ENCODE data around the gene PM20D1. TPM values are rescaled to one million over a fixed set of nuclear protein-coding genes. Genes with fewer than 3 reads are reported as not detected.

PM20D1 gene
- total and polyA plus RNA-seq, 10 donors = 0.28 to 2.9 (median 1.4) TPM; not detected in 1

DNA sequence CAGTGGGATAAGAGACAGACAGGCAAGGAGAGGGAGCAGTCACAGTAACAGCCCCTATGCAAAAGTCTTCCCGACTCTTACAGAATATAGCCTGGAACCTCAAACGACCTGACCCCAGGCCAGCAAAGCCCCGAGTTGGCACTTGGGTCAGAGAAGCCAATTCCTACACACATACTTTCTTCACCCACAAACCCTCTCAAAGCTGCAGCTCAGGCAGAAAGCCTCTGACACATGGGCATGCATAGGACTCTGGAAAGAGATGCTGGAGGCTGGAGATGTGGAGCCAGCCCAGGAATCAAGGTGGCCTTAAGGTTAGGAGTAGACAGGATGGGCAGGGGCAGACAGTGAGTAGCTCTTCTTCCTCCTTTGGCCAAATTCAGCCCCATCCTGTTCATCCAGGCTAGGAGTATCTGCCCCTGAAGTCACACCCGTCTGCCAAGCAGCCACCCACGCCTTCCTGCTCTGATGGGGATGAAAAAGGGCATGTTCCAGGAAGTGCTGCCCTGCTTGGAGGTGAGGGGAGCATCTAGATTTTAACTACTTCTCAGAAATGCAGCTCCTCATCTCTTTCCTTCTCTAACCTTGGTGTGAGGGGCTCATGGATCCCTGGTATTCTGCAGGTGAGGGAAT is 44.7 kb downstream of the PM20D1 start:
- Histone ChIP-seq H3K27ac (no peak overlapping the region), H3K4me1 (peaks cover 19 to 62% (median 42%) of the 10 kb centered on the region in 6 donors)
- 51 to 68% (median 57%) methylated on average over 5 of the region's 5 CpGs for WGBS, 5 donors

GRCh38 chr1:205804605-205805004 is 45.3 kb downstream of the PM20D1 start:
- TF ChIP-seq, protein P1, sequence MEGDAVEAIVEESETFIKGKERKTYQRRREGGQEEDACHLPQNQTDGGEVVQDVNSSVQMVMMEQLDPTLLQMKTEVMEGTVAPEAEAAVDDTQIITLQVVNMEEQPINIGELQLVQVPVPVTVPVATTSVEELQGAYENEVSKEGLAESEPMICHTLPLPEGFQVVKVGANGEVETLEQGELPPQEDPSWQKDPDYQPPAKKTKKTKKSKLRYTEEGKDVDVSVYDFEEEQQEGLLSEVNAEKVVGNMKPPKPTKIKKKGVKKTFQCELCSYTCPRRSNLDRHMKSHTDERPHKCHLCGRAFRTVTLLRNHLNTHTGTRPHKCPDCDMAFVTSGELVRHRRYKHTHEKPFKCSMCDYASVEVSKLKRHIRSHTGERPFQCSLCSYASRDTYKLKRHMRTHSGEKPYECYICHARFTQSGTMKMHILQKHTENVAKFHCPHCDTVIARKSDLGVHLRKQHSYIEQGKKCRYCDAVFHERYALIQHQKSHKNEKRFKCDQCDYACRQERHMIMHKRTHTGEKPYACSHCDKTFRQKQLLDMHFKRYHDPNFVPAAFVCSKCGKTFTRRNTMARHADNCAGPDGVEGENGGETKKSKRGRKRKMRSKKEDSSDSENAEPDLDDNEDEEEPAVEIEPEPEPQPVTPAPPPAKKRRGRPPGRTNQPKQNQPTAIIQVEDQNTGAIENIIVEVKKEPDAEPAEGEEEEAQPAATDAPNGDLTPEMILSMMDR (IDR thresholded peaks at IDR 0.05 in 8 of 11, conservative IDR thresholded peaks at IDR 0.05 in 3 of 11) = no peak
- TF ChIP-seq POLR2A (IDR thresholded peaks at IDR 0.05) (no peak), POLR2AphosphoS5 (IDR thresholded peaks at IDR 0.05) (no peak)
- intact Hi-C loops (cut with DNase I; ENCODE audit: low total_unique reads) = no loop called here
- WGBS, 5 donors = 93 to 100% (median 97%) methylated on average over 2 of the region's 2 CpGs

More for the DNA sequence above, 44.7 kb downstream of the PM20D1 start:
- intact Hi-C loops (cut with DNase I; ENCODE audit: low total_unique reads) = no loop called here
- no peaks in the 10 kb centered on the region for H3K9me3 ChIP-seq
- no peak for DNase-seq
- H3K27me3 ChIP-seq (replicated peaks in 1 of 7) = no peaks in the 10 kb centered on the region
- no peak for TF ChIP-seq POLR2A (IDR thresholded peaks at IDR 0.05)
- peak in 1 of 3 donors; percentile 17 for TF ChIP-seq POLR2AphosphoS5 (IDR thresholded peaks at IDR 0.05)
- H3K36me3 ChIP-seq = peaks cover 0 to 26% (median 9%) of the 10 kb centered on the region in 6 donors
- H3K4me3 ChIP-seq = no peak overlapping the region

GRCh38 chr1:205803986-205804385 is 45.9 kb downstream of the PM20D1 start:
- Histone ChIP-seq H3K27me3 (replicated peaks in 1 of 7) (no peaks in the 10 kb centered on the region), H3K4me3 (no peak overlapping the region), H3K36me3 (peaks cover 0 to 27% (median 13%) of the 10 kb centered on the region in 6 donors), H3K9me3 (no peaks in the 10 kb centered on the region), H3K4me1 (peaks cover 8 to 50% (median 30%) of the 10 kb centered on the region in 6 donors), H3K27ac (no peak overlapping the region)
- intact Hi-C loops (cut with DNase I; ENCODE audit: low total_unique reads) = no loop called here
- TF ChIP-seq POLR2AphosphoS5 (IDR thresholded peaks at IDR 0.05) = no peak
- no peak for TF ChIP-seq POLR2A (IDR thresholded peaks at IDR 0.05)
- TF ChIP-seq, protein P1 (IDR thresholded peaks at IDR 0.05 in 8 of 11, conservative IDR thresholded peaks at IDR 0.05 in 3 of 11) = no peak
- no peak for DNase-seq
- 66 to 92% (median 72%) methylated on average over 4 of the region's 4 CpGs for WGBS, 5 donors

More at GRCh38 chr1:205804605-205805004, 45.3 kb downstream of the PM20D1 start:
- no peaks in the 10 kb centered on the region for H3K27me3 ChIP-seq (replicated peaks in 1 of 7)
- H3K4me1 ChIP-seq = peaks cover 13 to 56% (median 36%) of the 10 kb centered on the region in 6 donors
- H3K9me3 ChIP-seq = no peaks in the 10 kb centered on the region
- DNase-seq = no peak
- H3K4me3 ChIP-seq = no peak overlapping the region
- H3K27ac ChIP-seq = no peak overlapping the region
- H3K36me3 ChIP-seq = peaks cover 0 to 26% (median 9%) of the 10 kb centered on the region in 6 donors

DNA sequence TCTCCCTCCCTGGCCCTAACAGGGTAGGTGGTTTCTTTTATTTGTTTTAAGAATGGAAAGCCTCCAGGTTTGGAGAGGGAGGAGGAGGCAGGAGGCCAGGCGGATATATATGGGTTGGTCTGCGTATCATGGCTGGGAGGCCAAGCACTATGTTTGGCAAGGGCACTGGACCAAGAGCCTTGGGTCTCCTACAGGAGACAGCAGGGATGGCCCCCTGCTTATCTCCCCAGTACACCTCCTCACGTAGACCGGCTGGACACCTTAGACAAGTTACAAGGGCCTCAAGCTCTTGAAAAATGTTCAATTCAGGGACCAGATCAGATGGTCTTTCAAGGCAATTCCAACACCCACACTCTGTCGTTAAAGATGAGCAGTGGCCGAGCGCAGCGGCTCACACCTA is 47.9 kb downstream of the PM20D1 start:
- H3K4me1 ChIP-seq = peaks cover 8 to 33% (median 22%) of the 10 kb centered on the region in 6 donors

More for the DNA sequence above, 47.9 kb downstream of the PM20D1 start:
- H3K36me3 ChIP-seq = peaks cover 1 to 47% (median 32%) of the 10 kb centered on the region in 6 donors
- DNase-seq = no peak
- TF ChIP-seq POLR2AphosphoS5 (IDR thresholded peaks at IDR 0.05) = no peak
- no peak for TF ChIP-seq POLR2A (IDR thresholded peaks at IDR 0.05)
- TF ChIP-seq, protein P1 (IDR thresholded peaks at IDR 0.05 in 8 of 11, conservative IDR thresholded peaks at IDR 0.05 in 3 of 11) = no peak
- no peak overlapping the region for H3K4me3 ChIP-seq
- no peaks in the 10 kb centered on the region for H3K27me3 ChIP-seq (replicated peaks in 1 of 7)
- 96 to 98% (median 96%) methylated on average over 6 to 8 of the region's 8 CpGs for WGBS, 5 donors
- no peak overlapping the region for H3K27ac ChIP-seq
- intact Hi-C loops (cut with DNase I; ENCODE audit: low total_unique reads) = no loop called here
- no peaks in the 10 kb centered on the region for H3K9me3 ChIP-seq

All from spleen (tissue), 11 donors.